CD4-positive, alpha-beta T cell treated with Interleukin-17A for 1 hour (primary cell): ENCODE measurements around the gene PLEKHA8.

Source experiments
- DNase-seq: peaks from one replicate; pipeline ENCODE4 v3.0.0-alpha.2; 2020

The PLEKHA8 gene

GRCh38 chr7:30172451-30172850, 144.2 kb downstream of the PLEKHA8 start:
- DNase-seq: no peak

- DNase-seq: no peak
Measured at GRCh38 chr7:30173058-30173897, 145.1 kb downstream of the PLEKHA8 start.

- DNase-seq: no peak
Measured at GRCh38 chr7:30175180-30175579, 147.0 kb downstream of the PLEKHA8 start.

- DNase-seq: no peak
Measured at GRCh38 chr7:30175636-30176147, 147.5 kb downstream of the PLEKHA8 start.

GRCh38 chr7:30176463-30177109, 148.4 kb downstream of the PLEKHA8 start:
- no peak for DNase-seq

DNA sequence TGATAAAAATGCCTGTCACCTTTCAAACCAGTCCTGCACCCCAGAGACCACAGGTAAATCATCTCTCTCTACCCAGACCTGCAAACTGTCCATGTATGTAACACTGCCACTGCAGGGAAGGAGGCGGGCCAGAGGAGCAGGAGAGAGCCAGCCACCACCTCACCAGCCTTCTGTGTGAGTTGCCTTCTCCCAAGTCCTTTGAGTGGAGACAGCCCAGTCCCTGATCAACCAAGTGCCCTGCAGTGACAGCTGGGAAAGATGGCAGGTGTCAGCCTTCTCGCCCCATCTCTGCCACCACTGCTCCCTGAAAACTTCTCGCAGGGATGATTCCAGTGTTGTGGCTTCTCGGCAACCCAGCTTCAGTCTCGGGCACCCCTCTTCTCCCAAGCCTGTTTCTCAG, 149.0 kb downstream of the PLEKHA8 start:
- DNase-seq: no peak

- DNase-seq: no peak
Measured at GRCh38 chr7:30177965-30178364, 149.8 kb downstream of the PLEKHA8 start.

GRCh38 chr7:30178748-30179436, 150.7 kb downstream of the PLEKHA8 start:
- DNase-seq: peak; percentile 23
